NCI-H1105 (cell line): ENCODE results near the gene LINC00237.

ENCODE experiments used
- DNase-seq: peaks from one replicate; lab custom pipeline; 2025; lab: John Stamatoyannopoulos, UW

The LINC00237 gene

GRCh38 chr20:21046413-21047070 is 59.6 kb downstream of the LINC00237 start:
- DNase-seq, result no peak
